HepG2 (cell line): Measurements from ENCODE around the gene TMEM19. TPM values are rescaled to one million over a fixed set of nuclear protein-coding genes. Genes with fewer than 3 reads are reported as not detected.
A peak's percentile ranks its signal among the peaks of the same experiment; 100 is the strongest.

ENCODE experiments used
- ATF1 ChIP-seq: IDR thresholded peaks from 2 replicates; pipeline ENCODE4 v1.6.1; 2016; ENCODE audit warnings: mild to moderate bottlenecking, control low read depth
- DNMT3B ChIP-seq: conservative IDR thresholded peaks from 2 replicates; pipeline ENCODE4 v1.6.1; 2016; ENCODE audit warnings: missing biosample characterization, control low read depth
- GTF2F1 ChIP-seq: fragments of 150-350 bp; IDR thresholded peaks from 2 replicates; pipeline ENCODE4 v1.6.1; 2014; ENCODE audit warnings: low read length
- HHEX ChIP-seq: IDR thresholded peaks from 2 replicates; pipeline ENCODE4 v1.6.1; 2016; ENCODE audit warnings: control low read depth
- HIVEP1 ChIP-seq: sonication (generic); formaldehyde crosslinking; IDR thresholded peaks from 2 replicates; pipeline ENCODE4 v1.4.0; 2020; ENCODE audit warnings: mild to moderate bottlenecking, missing genetic modification reagents
- JDP2 ChIP-seq: sonication (generic); formaldehyde crosslinking; IDR thresholded peaks from 2 replicates; pipeline ENCODE4 v1.8.1; 2022; ENCODE audit warnings: missing genetic modification reagents, borderline replicate concordance
- LBX2 ChIP-seq: sonication (generic); formaldehyde crosslinking; IDR thresholded peaks from 2 replicates; pipeline ENCODE4 v1.5.0; 2020; ENCODE audit warnings: missing genetic modification reagents, mild to moderate bottlenecking, borderline replicate concordance
- MLLT10 ChIP-seq: sonication (generic); formaldehyde crosslinking; IDR thresholded peaks from 2 replicates; pipeline ENCODE4 v1.4.0; 2020; ENCODE audit warnings: missing genetic modification reagents
- NR1H2 ChIP-seq: sonication (generic); formaldehyde crosslinking; IDR thresholded peaks from 2 replicates; pipeline ENCODE4 v1.8.1; 2022; ENCODE audit warnings: low read depth, missing genetic modification reagents, borderline replicate concordance
- NR2F1 ChIP-seq, 2 experiments: fragments of 450-650 bp in 1 of 2; formaldehyde crosslinking in 1 of 2; IDR thresholded peaks; 2 replicates each; pipeline versions ENCODE4 v1.5.0 to v1.6.1; 2016 to 2020; ENCODE audit warnings: mild to moderate bottlenecking in 1 of 2, missing compliant biosample characterization in 1 of 2, missing genetic modification reagents in 1 of 2, moderate library complexity in 1 of 2
- RCOR2 ChIP-seq: IDR thresholded peaks from 2 replicates; pipeline ENCODE4 v1.6.1; 2016; ENCODE audit warnings: missing biosample characterization, missing genetic modification reagents
- RXRA ChIP-seq: sonication (generic); formaldehyde crosslinking; IDR thresholded peaks from 2 replicates; pipeline ENCODE4 v1.5.1; 2020; ENCODE audit warnings: missing genetic modification reagents
- SAP130 ChIP-seq: IDR thresholded peaks from 2 replicates; pipeline ENCODE4 v1.6.1; 2016; ENCODE audit warnings: low read depth
- SIN3A ChIP-seq: IDR thresholded peaks from 2 replicates; pipeline ENCODE4 v1.6.1; 2011; ENCODE audit warnings: low read depth, mild to moderate bottlenecking, control low read depth, low read length, borderline replicate concordance
- ZFP41 ChIP-seq: sonication (generic); formaldehyde crosslinking; IDR thresholded peaks from 2 replicates; pipeline ENCODE4 v1.4.0; 2020; ENCODE audit warnings: mild to moderate bottlenecking, missing genetic modification reagents, borderline replicate concordance
- ZNF253 ChIP-seq: sonication (generic); formaldehyde crosslinking; IDR thresholded peaks from 2 replicates; pipeline ENCODE4 v1.8.0; 2022; ENCODE audit warnings: mild to moderate bottlenecking, missing genetic modification reagents, borderline replicate concordance
- ZNF281 ChIP-seq: sonication (generic); formaldehyde crosslinking; IDR thresholded peaks from 2 replicates; pipeline ENCODE4 v1.4.0; 2020; ENCODE audit warnings: missing genetic modification reagents, borderline replicate concordance
- ZNF615 ChIP-seq: sonication (generic); formaldehyde crosslinking; IDR thresholded peaks from 2 replicates; pipeline ENCODE4 v1.5.0; 2020; ENCODE audit warnings: mild to moderate bottlenecking, missing genetic modification reagents, borderline replicate concordance
- ZNF616 ChIP-seq: sonication (generic); formaldehyde crosslinking; IDR thresholded peaks from 2 replicates; pipeline ENCODE4 v1.5.0; 2020; ENCODE audit warnings: low read depth, mild to moderate bottlenecking, missing genetic modification reagents
- ZNF703 ChIP-seq: sonication (generic); formaldehyde crosslinking; IDR thresholded peaks from 2 replicates; pipeline ENCODE4 v1.5.1; 2020; ENCODE audit warnings: missing genetic modification reagents, mild to moderate bottlenecking, moderate library complexity, borderline replicate concordance
- polyA plus RNA-seq, 8 experiments: library from polyadenylated mRNA; depleted of rRNA in 3 of 8; stranded (reverse) in 7 of 8; unstranded in 1 of 8; fragments of >200 nt; fragmentation: Illumina TruSeq in 4 of 8; extraction: Trizol in 4 of 8; gene quantifications; 2 replicates each; pipeline versions ENCODE4 v1.2.1 to v1.2.3, GENCODE V29; 2011 to 2016; ENCODE audit warnings: low read depth in 4 of 8, missing spikeins in 1 of 8, mixed read lengths in 1 of 8; ENCODE audit not compliant: insufficient read depth in 1 of 8
- total RNA-seq, 5 experiments: library from RNA; depleted of rRNA; stranded (reverse); fragments of >200 nt; fragmentation: Illumina TruSeq; extraction: Trizol; gene quantifications; 2 replicates each; pipeline ENCODE4 v1.2.3, GENCODE V29; 2016; ENCODE audit warnings: low read depth in 1 of 5
- TF ChIP-seq, protein P1 (sequence below): sonication (generic); formaldehyde crosslinking; IDR thresholded peaks from 2 replicates; pipeline ENCODE4 v1.4.0; 2020; ENCODE audit warnings: missing genetic modification reagents
- TF ChIP-seq, protein P2 (sequence below): sonication (generic); formaldehyde crosslinking; IDR thresholded peaks from 2 replicates; pipeline ENCODE4 v1.8.0; 2022; ENCODE audit warnings: missing genetic modification reagents, mild to moderate bottlenecking, borderline replicate concordance

The TMEM19 gene
- total and polyA plus RNA-seq, 2 of the 13 experiments (the other 11 are each of a cell fraction or from before 2014, with no cell fraction given) = 16.9 to 22.5 TPM

DNA sequence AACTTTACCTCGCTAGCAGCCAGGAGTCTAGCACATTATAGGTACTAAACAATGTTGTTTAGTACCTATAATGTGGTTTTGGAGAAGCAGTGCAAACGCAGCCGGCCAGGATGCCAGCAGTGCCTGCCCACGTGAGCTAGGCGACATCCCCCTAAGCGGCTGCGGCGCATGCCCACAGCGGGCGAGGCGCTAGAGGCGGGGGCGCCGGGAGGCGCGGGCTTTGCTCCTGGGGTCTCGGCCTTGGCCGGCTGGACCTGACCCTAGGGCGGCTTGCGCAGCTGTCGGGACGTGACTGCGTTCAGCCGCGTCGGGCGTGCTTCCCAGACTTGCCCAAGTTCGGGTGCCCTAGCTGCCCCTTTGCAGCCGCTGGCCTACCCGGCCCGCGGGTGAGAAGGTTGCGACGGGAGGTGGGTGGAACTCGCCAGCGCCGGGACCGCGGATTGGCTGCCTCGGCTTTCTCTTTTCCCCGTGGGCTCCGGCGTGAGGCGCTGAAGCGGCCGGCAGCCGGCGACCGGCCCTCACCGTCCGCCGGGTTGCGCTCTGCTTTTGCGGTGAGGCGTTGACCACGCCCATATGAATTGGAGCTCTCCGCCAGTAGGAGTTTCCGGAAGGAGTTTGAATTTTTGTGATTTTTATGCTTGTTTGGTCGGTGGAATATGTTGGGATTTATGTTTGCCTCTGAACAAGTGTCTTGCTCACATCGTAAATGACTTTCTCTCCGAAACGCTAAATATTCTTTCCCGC, at the start of gene TMEM19 (continued):
- TF ChIP-seq LBX2 (CRISPR knock-in tag) = peak; percentile 74; the same call in 1 of the 2 replicates
- peak; percentile 85 for TF ChIP-seq HIVEP1
- TF ChIP-seq, protein P1, sequence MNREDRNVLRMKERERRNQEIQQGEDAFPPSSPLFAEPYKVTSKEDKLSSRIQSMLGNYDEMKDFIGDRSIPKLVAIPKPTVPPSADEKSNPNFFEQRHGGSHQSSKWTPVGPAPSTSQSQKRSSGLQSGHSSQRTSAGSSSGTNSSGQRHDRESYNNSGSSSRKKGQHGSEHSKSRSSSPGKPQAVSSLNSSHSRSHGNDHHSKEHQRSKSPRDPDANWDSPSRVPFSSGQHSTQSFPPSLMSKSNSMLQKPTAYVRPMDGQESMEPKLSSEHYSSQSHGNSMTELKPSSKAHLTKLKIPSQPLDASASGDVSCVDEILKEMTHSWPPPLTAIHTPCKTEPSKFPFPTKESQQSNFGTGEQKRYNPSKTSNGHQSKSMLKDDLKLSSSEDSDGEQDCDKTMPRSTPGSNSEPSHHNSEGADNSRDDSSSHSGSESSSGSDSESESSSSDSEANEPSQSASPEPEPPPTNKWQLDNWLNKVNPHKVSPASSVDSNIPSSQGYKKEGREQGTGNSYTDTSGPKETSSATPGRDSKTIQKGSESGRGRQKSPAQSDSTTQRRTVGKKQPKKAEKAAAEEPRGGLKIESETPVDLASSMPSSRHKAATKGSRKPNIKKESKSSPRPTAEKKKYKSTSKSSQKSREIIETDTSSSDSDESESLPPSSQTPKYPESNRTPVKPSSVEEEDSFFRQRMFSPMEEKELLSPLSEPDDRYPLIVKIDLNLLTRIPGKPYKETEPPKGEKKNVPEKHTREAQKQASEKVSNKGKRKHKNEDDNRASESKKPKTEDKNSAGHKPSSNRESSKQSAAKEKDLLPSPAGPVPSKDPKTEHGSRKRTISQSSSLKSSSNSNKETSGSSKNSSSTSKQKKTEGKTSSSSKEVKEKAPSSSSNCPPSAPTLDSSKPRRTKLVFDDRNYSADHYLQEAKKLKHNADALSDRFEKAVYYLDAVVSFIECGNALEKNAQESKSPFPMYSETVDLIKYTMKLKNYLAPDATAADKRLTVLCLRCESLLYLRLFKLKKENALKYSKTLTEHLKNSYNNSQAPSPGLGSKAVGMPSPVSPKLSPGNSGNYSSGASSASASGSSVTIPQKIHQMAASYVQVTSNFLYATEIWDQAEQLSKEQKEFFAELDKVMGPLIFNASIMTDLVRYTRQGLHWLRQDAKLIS = no peak
- no peak for TF ChIP-seq MLLT10 (CRISPR knock-in tag)
- TF ChIP-seq NR2F1 (CRISPR knock-in tag; IDR thresholded peaks at IDR 0.05) = peak; percentile 80 to 87
- no peak for TF ChIP-seq GTF2F1
- TF ChIP-seq RXRA (CRISPR knock-in tag) = peak; percentile 91
- no peak for TF ChIP-seq ZNF253 (CRISPR knock-in tag)
- TF ChIP-seq NR1H2 (CRISPR knock-in tag) = no peak; the same call in 1 of the 2 replicates
- no peak for TF ChIP-seq HHEX (CRISPR knock-in tag)
- peak; percentile 88 for TF ChIP-seq DNMT3B (CRISPR knock-in tag)
- no peak; the same call in 1 of the 2 replicates for TF ChIP-seq ATF1 (CRISPR knock-in tag)
- 0 out of 2 replicates have a peak, but pooled peaks have one; percentile 26 for TF ChIP-seq ZNF281
- TF ChIP-seq ZNF616 (CRISPR knock-in tag) = peak; percentile 72; the same call in 1 of the 2 replicates
- peak; percentile 81; the same call in 1 of the 2 replicates for TF ChIP-seq ZFP41
- no peak for TF ChIP-seq JDP2 (CRISPR knock-in tag)
- peak; percentile 69; the same call in 1 of the 2 replicates for TF ChIP-seq RCOR2 (CRISPR knock-in tag)
- TF ChIP-seq SIN3A = peak; percentile 56; the same call in 1 of the 2 replicates
- no peak for TF ChIP-seq ZNF615
- TF ChIP-seq SAP130 (CRISPR knock-in tag) = peak; percentile 89
- no peak; the same call in 1 of the 2 replicates for TF ChIP-seq ZNF703 (CRISPR knock-in tag)
- TF ChIP-seq, protein P2, sequence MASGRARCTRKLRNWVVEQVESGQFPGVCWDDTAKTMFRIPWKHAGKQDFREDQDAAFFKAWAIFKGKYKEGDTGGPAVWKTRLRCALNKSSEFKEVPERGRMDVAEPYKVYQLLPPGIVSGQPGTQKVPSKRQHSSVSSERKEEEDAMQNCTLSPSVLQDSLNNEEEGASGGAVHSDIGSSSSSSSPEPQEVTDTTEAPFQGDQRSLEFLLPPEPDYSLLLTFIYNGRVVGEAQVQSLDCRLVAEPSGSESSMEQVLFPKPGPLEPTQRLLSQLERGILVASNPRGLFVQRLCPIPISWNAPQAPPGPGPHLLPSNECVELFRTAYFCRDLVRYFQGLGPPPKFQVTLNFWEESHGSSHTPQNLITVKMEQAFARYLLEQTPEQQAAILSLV (CRISPR knock-in tag) = peak; percentile 75; the same call in 1 of the 2 replicates
